Body of pancreas (tissue), 4 donors: ENCODE measurements around the gene E2F1.

ENCODE experiments used
- POLR2A ChIP-seq, 3 donors: fragments of 450-650 bp; IDR thresholded peaks; one replicate each; pipeline ENCODE4 v1.6.1; 2016; ENCODE audit warnings: antibody characterized with exemption in 3 of 3, mild to moderate bottlenecking in 2 of 3
- TF ChIP-seq, protein P1 (sequence below), 7 experiments: fragments of 450-650 bp in 4 of 7; fragments of 200-600 bp in 3 of 7; sonication (generic) in 3 of 7; IDR thresholded peaks; one replicate each; pipeline ENCODE4 v1.5.1; 2016 to 2019; ENCODE audit warnings: antibody characterized with exemption in 7 of 7

DNA sequence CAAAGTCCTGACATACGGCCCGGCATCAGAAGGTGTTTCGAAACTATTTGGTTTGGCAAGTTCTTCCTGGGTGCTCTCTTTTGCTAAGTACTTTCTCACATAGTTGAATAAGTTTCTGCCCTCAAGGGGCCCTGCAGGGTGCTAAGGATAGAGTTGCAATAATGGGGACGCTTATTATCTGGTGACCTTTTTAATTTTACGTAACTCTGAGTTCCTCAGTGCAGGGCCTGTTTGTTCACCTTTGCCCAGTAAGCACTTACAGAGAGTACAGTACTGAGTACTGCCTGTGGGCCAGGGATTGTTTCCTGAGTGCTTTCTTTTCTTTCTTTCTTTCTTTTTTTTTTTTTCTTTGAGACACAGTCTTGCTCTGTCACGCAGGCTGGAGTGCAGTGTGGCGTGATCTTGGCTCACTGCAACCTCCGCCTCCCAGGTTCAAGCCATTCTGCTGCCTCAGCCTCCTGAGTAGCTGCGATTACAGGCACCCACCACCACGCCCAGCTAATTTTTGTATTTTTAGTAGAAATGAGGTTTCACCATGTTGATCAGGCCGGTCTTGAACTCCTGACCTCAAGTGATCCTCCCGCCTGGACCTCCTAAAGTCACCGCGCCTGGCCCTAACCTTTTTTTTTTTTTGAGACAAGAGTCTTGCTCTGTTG is 38.4 kb upstream of the E2F1 start:
- TF ChIP-seq, protein P1, sequence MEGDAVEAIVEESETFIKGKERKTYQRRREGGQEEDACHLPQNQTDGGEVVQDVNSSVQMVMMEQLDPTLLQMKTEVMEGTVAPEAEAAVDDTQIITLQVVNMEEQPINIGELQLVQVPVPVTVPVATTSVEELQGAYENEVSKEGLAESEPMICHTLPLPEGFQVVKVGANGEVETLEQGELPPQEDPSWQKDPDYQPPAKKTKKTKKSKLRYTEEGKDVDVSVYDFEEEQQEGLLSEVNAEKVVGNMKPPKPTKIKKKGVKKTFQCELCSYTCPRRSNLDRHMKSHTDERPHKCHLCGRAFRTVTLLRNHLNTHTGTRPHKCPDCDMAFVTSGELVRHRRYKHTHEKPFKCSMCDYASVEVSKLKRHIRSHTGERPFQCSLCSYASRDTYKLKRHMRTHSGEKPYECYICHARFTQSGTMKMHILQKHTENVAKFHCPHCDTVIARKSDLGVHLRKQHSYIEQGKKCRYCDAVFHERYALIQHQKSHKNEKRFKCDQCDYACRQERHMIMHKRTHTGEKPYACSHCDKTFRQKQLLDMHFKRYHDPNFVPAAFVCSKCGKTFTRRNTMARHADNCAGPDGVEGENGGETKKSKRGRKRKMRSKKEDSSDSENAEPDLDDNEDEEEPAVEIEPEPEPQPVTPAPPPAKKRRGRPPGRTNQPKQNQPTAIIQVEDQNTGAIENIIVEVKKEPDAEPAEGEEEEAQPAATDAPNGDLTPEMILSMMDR (IDR thresholded peaks at IDR 0.05): no peak
- no peak for TF ChIP-seq POLR2A (IDR thresholded peaks at IDR 0.05)
